Stimulated activated CD4-positive, alpha-beta T cell treated with anti-CD3 and anti-CD28 coated beads, TNF-alpha, amount 100 ng/mL, for 4 hours (primary cell): Measurements from ENCODE around the gene CYP2C8.
"Not testable (repeated sequence)": the region's sequence is repeated elsewhere in the genome, so short reads cannot be mapped to it uniquely, and the experiment has no call there.

Experiments
- DNase-seq, 3 experiments: peaks; one replicate each; pipeline ENCODE4 v3.0.0-alpha.2; 2020; ENCODE audit warnings: low read depth in 3 of 3

Gene CYP2C8

GRCh38 chr10:95069286-95069685 lies at the start of gene CYP2C8:
TSS of gene CYP2C8 (minus strand) at chr10:95069497. CDS start at chr10:95069402, 95 bp downstream.
- no peak for DNase-seq

DNA sequence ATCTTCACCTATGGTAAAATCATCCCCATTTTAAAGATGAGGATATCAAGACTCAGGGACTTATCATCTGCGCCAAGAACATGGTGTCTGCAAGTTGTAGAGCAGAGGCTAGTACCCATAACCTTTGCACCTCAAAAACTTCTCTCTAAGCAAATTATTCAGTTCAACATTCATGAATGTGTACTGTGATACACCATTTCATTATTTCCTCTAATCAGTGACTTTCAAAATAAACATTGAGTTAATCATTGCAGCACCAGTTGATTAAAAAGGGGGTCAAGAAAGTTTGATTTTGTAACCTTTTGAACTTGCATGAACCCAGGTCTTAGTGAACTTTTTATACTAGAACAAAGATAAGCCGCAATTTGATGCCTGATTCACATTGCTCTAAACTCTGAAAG lies 47.6 kb upstream of the CYP2C8 start:
- no peak for DNase-seq

- DNase-seq: not testable (repeated sequence)
Measured at GRCh38 chr10:95110823-95111222, 41.5 kb upstream of the CYP2C8 start.

- no peak for DNase-seq
Measured at GRCh38 chr10:95097805-95098204, 28.5 kb upstream of the CYP2C8 start.

DNA sequence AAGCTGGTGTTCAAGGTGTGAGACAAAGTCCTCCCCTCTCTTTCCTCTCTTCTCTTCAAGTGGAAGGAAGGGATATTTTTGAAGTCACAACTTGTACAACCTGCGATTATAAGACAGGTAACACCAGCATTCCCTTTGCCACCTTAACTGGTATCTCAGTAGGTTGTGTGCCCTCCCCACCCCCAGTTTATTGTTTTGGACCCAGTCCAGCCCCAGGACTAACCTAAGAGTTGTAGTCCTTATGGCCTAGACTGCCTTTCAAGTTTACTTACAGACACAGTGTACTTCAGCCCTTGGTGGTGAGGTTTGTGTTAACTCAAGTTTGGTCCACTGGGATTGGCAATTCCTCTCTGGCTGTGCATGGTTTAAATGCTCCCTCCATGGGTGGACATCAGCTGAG lies 26.8 kb upstream of the CYP2C8 start:
- no peak for DNase-seq

DNA sequence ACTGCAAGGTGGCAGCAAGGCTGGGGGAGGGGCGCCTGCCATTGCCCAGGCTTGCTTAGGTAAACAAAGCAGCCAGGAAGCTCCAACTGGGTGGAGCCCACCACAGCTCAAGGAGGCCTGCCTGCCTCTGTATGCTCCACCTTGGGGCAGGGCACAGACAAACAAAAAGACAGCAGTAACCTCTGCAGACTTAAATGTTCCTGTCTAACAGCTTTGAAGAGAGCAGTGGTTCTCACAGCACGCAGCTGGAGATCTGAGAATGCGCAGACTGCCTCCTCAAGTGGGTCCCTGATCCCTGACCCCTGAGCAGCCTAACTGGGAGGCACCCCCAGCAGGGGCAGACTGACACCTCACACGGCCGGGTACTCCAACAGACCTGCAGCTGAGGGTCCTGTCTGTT lies 10.3 kb upstream of the CYP2C8 start:
- DNase-seq: not testable (repeated sequence)

GRCh38 chr10:95077556-95077955 lies 8.3 kb upstream of the CYP2C8 start:
- no peak for DNase-seq

GRCh38 chr10:95071107-95071660 lies 1.9 kb upstream of the CYP2C8 start:
- DNase-seq: no peak

DNA sequence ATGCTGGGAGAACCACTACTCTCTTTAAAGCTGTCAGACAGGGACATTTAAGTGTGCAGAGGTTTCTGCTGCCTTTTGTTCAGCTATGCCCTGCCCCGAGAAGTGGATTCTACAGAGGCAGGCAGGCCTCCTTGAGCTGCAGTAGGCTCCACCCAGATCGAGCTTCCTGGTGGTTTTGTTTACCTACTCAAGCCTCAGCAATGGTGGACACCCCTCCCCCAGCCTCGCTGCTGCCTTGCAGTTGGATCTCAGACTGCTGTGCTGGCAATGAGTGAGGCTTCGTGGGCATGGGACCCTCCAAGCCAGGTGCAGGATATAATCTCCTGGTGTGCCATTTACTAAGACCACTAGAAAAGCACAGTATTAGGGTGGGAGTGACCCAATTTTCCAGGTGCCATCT lies 5.2 kb downstream of the CYP2C8 start:
- not testable (repeated sequence) for DNase-seq

- no peak for DNase-seq
Measured at GRCh38 chr10:95056744-95057363, 12.4 kb downstream of the CYP2C8 start.

DNA sequence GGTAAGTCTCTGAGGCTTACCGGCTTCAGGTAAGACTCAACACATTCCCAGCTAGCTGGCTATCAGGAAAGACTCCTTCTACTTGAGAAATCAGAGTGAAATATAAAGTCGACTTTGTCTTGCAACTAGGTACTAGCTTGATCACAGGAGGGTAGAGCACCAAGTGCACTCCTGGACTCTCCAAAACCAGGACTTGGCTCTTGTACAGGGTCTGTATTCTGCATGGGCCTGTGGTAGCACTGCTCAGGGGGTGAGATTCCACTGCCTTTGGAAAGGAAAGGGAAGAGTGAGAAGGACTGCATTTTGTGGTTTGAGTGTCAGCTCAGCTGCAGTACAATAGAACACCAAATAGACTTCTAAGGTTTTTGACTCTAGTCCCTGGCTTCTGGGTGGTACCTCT lies 19.4 kb downstream of the CYP2C8 start:
- no peak for DNase-seq

DNA sequence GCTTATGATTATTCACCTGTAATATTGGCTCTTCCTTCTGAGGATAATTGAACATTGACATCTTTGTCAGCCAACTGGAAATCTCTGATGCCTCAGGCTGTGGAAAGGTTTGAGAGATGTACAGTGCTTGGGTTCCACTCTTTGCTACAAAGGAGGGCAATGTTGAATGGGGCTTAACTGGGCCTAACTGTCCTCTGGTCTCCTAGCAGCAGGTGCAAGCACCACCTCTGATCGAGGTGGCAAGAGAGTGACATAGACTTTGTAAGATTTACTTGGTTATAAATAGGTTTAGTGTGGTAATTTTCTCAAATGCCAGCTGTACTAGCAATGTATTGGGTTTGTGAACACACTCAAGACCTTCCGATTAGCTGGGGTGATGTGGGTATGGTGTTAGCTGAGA lies 21.1 kb downstream of the CYP2C8 start:
- no peak for DNase-seq

- no peak for DNase-seq
Measured at GRCh38 chr10:95039281-95039680, 30.0 kb downstream of the CYP2C8 start.

DNA sequence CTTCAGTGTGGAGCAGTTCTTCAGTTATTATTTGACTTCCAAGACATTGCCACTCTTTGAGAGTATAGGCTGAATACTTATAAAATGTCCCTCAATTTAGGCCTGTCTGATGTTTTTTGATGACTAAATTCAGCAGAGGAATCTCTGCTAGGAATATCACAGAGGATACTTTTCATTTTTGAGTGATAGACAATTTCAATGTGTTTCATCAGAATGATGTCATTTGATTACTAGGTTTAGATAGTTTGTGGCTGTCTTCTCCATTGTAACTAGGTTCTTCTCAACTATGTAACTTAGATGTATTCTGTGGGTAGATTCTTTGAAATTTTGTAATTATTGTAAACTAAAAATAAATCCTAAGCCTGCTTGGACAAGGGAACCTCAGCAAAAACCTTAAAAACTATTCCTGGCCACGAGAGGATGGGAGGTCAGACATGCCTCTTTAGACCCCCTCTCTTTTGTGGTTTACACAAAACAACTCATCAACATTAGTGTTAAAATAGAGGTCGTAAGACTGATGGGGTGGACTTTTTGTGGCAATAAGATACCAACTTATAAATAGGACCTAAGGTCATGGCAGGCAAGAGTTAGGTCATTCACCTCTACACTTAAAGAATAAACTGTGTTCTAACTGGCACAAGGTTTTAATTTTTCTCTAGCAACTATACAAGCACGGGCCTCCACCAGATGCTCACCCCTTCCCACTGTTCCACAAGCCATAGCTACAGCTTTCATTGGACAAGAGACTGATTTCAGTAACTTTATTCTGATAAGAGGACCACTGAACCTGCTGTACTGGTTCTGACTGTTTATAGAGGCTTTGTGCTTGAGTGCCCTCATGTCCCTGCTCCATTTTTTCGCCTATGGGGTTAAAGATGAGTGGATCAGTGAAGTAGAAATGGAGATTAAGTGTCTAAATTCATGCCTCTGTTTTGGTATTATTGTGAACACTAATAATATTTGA lies 33.7 kb downstream of the CYP2C8 start:
- no peak for DNase-seq

DNA sequence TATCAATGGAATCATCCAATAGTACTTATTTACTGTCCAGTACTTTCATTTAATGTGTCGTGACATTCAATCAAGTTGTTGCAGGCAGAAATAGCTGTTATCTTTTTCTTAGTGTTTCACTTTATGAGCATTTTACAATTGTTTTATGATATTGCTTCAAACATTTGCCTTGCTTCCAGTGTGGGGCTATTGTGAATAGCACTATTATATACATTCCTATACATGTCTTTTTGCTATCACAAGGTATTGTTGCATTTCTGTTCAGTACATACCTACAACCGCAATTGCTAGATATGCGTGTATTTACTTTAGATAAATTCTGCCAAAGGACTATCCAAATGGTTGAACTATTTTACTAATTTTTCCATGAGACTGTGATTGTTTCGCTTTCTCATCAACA lies 34.9 kb downstream of the CYP2C8 start:
- DNase-seq: no peak

DNA sequence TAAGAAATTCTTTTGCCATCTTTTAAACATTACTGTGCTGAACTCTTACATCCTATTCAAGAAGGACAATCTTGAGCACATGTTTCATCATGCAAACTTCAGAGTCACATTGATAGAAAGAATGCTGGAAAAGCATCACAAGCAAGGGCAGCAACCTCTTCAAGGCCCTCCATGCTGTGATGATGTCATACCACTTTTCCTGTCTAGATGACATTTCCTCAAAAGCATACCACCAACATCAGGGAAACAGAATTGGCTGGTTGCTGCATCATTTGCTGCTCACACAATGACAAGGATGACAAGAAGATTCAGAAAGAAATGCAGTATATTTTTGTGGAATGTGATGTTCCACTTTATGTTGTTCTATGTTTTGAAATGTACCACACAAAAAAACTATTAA lies 37.6 kb downstream of the CYP2C8 start:
- no peak for DNase-seq

DNA sequence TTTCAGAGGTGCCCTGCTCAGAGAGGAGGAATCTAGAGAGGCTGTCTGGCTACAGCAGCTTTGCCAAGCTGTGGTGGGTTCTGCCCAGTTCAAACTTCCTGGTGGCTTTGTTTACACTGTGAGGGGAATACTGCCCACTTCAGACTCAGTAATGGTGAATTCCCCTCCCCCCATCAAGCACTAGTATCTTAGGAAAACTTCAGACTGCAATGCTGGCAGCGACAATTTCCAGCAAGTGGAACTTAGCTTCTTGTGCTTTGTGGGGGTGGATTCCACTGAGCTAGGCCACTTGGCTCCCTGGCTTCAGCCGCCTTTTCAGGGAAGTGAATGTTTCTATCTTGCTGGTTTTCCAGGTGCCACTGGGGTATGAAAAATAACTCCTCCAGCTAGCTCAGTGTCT lies 42.8 kb downstream of the CYP2C8 start:
- no peak for DNase-seq

- no peak for DNase-seq
Measured at GRCh38 chr10:94997741-94998174, 71.5 kb downstream of the CYP2C8 start.

DNA sequence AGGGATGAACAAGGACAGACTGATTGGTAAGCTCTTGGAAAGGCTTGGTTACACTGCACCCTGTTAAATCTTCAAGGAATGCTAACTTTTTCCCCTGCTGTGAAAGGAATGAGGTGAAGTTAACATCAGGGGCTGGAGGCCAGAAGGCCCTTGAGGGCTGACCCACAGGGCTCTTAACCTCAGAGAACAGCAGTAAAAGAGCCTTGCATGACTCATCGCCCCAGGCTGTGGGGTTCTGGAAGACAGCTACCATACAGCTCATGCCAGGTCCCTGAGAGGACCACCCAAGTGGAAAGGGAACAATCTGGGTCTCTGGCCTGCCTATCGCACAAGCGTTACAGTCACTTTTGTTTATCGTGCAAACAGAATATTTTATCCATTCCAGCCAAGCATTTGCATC lies 76.5 kb downstream of the CYP2C8 start:
- DNase-seq: no peak

DNA sequence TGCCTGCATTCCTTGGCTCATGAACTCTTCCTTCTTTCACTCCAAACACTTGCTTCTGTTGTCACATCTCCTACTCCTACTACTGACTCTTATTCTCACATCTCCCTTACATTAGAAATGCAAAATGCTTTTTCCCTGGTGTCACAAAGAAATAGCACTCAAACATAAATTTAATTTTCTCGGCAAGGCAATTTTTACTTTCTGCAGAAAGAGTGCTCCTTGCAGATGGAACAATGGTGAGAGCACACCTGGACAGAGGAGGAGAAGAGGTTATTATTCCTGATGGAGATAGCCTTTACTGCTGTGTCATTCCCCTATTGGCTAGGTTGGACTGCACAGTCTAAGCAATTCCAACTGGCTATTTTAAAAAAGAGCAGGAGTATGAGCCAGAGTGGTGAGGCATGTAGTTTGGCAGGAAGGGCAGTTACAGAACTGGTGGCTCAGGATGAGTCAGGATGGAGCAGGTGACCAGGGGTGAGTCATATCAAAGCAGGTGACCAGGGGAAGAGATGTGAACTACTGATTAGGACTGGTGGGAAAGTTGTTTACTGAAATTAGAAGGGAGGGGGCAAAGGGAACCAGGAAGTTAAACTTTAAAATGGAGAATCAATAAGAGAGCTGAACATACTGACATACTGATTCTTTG lies 77.9 kb downstream of the CYP2C8 start:
- no peak for DNase-seq

- no peak for DNase-seq
Measured at GRCh38 chr10:94989192-94989591, 80.1 kb downstream of the CYP2C8 start.
